Fibroblast of lung (primary cell): ENCODE measurements around the gene NOL3. TPM values are rescaled to one million over a fixed set of nuclear protein-coding genes. Genes with fewer than 3 reads are reported as not detected.

Experiments used
- DNase-seq, 2 donors: peaks; one replicate each; pipeline versions ENCODE4 v3.0.0 to v3.0.0-alpha.2; 2010; ENCODE audit warnings: low read depth in 2 of 2
- H2AFZ ChIP-seq: 2 replicates; pipeline ENCODE4 v1.5.1; 2012; ENCODE audit warnings: low read length, control low read depth, inconsistent platforms
- H3K27ac ChIP-seq: 2 replicates; pipeline ENCODE4 v1.5.1; 2011; ENCODE audit warnings: low read length, control low read depth; ENCODE audit not compliant: insufficient read depth
- H3K27me3 ChIP-seq: 2 replicates; pipeline ENCODE4 v1.5.1; 2011; ENCODE audit warnings: mild to moderate bottlenecking, low read length; ENCODE audit not compliant: control insufficient read depth, insufficient read depth
- H3K36me3 ChIP-seq: 2 replicates; pipeline ENCODE4 v1.5.1; 2011; ENCODE audit warnings: low read length; ENCODE audit not compliant: control insufficient read depth, insufficient read depth
- H3K4me1 ChIP-seq: 2 replicates; pipeline ENCODE4 v1.5.1; 2011; ENCODE audit warnings: low read length; ENCODE audit not compliant: control insufficient read depth, insufficient read depth; ENCODE audit errors: extremely low read depth
- H3K4me2 ChIP-seq: 2 replicates; pipeline ENCODE4 v1.5.1; 2011; ENCODE audit warnings: low read length, control low read depth; ENCODE audit not compliant: insufficient read depth; ENCODE audit errors: extremely low read depth
- H3K4me3 ChIP-seq, 4 experiments: fragments of 200-600 bp in 1 of 4; sonication (generic) in 1 of 4; replicated peaks in 1 of 4; 2 replicates each; pipeline ENCODE4 v1.5.1; 2011 to 2016; ENCODE audit warnings: low read length in 4 of 4, low read depth in 3 of 4, mild to moderate bottlenecking in 3 of 4, control low read depth in 2 of 4, inconsistent platforms in 1 of 4, mixed read lengths in 1 of 4; ENCODE audit not compliant: insufficient read depth in 1 of 4; ENCODE audit errors: control extremely low read depth in 1 of 4
- H3K79me2 ChIP-seq: 2 replicates; pipeline ENCODE4 v1.5.1; 2012; ENCODE audit warnings: mild to moderate bottlenecking, low read length, inconsistent platforms; ENCODE audit not compliant: control insufficient read depth, insufficient read depth
- H3K9ac ChIP-seq: 2 replicates; pipeline ENCODE4 v1.5.1; 2011; ENCODE audit warnings: mild to moderate bottlenecking, low read length, control low read depth; ENCODE audit not compliant: insufficient read depth
- H3K9me3 ChIP-seq: 2 replicates; pipeline ENCODE4 v1.5.1; 2012; ENCODE audit warnings: low read depth, low read length; ENCODE audit not compliant: control insufficient read depth, insufficient read depth
- H4K20me1 ChIP-seq: 2 replicates; pipeline ENCODE4 v1.5.1; 2011; ENCODE audit warnings: low read length; ENCODE audit not compliant: control insufficient read depth, insufficient read depth; ENCODE audit errors: extremely low read depth
- CTCF ChIP-seq, 2 donors: IDR thresholded peaks in 1 of 2; conservative IDR thresholded peaks in 1 of 2; 1 replicate in 1 of 2; 2 replicates in 1 of 2; pipeline ENCODE4 v1.5.1; 2011 to 2012; ENCODE audit warnings: low read length in 2 of 2, control low read depth in 1 of 2, inconsistent platforms in 1 of 2, low read depth in 1 of 2, mild to moderate bottlenecking in 1 of 2
- EZH2 ChIP-seq: IDR thresholded peaks from 2 replicates; pipeline ENCODE4 v1.5.1; 2012; ENCODE audit warnings: low read length, control low read depth, mild to moderate bottlenecking; ENCODE audit errors: missing control alignments
- polyA plus RNA-seq, 2 donors: library from polyadenylated mRNA; depleted of rRNA in 1 of 2; stranded (reverse) in 1 of 2; unstranded in 1 of 2; fragments of >200 nt; gene quantifications; 2 replicates each; pipeline ENCODE4 v1.2.1, GENCODE V29; 2011 to 2012; ENCODE audit warnings: missing spikeins in 1 of 2
- total RNA-seq: library from RNA; depleted of rRNA; stranded (reverse); fragments of >200 nt; gene quantifications from 2 replicates; pipeline ENCODE4 v1.2.1, GENCODE V29; 2014

Gene NOL3
- total and polyA plus RNA-seq, 2 donors (not counting 1 experiment from before 2014, with no cell fraction given): 8.0 to 23.3 TPM

- DNase-seq: no peak
- Histone ChIP-seq H3K27ac (no peak overlapping the region), H3K79me2 (no peaks in the 10 kb centered on the region), H3K9ac (no peak overlapping the region), H3K9me3 (no peaks in the 10 kb centered on the region), H3K4me2 (no peak overlapping the region), H3K4me3 (no peak overlapping the region), H4K20me1 (no peaks in the 10 kb centered on the region), H3K36me3 (peaks cover 3% of the 10 kb centered on the region), H3K4me1 (peaks cover 4% of the 10 kb centered on the region), H2AFZ (no peak overlapping the region), H3K27me3 (no peaks in the 10 kb centered on the region)
- TF ChIP-seq CTCF (conservative IDR thresholded peaks at IDR 0.05 in 1 of 2, IDR thresholded peaks at IDR 0.05 in 1 of 2; ENCODE audit: low read depth in 1 of 2, low read length in 2 of 2) (no peak), EZH2 (no peak)
Measured at GRCh38 chr16:67157106-67157748, 13.1 kb upstream of the NOL3 start.

- Histone ChIP-seq H3K4me2 (no peak overlapping the region), H3K4me1 (peaks cover 4% of the 10 kb centered on the region), H3K27me3 (peaks cover 2% of the 10 kb centered on the region), H4K20me1 (no peaks in the 10 kb centered on the region), H3K27ac (no peak overlapping the region), H3K4me3 (no peak overlapping the region), H3K79me2 (no peaks in the 10 kb centered on the region), H3K9ac (no peak overlapping the region), H3K9me3 (no peaks in the 10 kb centered on the region), H2AFZ (no peak overlapping the region), H3K36me3 (peaks cover 3% of the 10 kb centered on the region)
- DNase-seq: no peak
- no peak for TF ChIP-seq CTCF (conservative IDR thresholded peaks at IDR 0.05 in 1 of 2, IDR thresholded peaks at IDR 0.05 in 1 of 2; ENCODE audit: low read depth in 1 of 2, low read length in 2 of 2)
- no peak for TF ChIP-seq EZH2
Measured at GRCh38 chr16:67157892-67158635, 12.3 kb upstream of the NOL3 start.
